Breast epithelium (tissue), 3 donors: ENCODE data around the gene GPR137B.

Source experiments
- POLR2A ChIP-seq: fragments of 450-650 bp; IDR thresholded peaks from one replicate; pipeline ENCODE4 v1.6.1; 2016; ENCODE audit warnings: antibody characterized with exemption, mild to moderate bottlenecking, moderate library complexity
- POLR2AphosphoS5 ChIP-seq, 3 donors: sonication (generic); formaldehyde crosslinking; IDR thresholded peaks; one replicate each; pipeline ENCODE4 v1.6.1; 2017; ENCODE audit warnings: antibody characterized with exemption in 3 of 3
- TF ChIP-seq, protein P1 (sequence below), 3 donors: fragments of 450-650 bp; IDR thresholded peaks; one replicate each; pipeline ENCODE4 v1.5.1; 2016 to 2017; ENCODE audit warnings: antibody characterized with exemption in 3 of 3, mild to moderate bottlenecking in 3 of 3, moderate library complexity in 3 of 3

DNA sequence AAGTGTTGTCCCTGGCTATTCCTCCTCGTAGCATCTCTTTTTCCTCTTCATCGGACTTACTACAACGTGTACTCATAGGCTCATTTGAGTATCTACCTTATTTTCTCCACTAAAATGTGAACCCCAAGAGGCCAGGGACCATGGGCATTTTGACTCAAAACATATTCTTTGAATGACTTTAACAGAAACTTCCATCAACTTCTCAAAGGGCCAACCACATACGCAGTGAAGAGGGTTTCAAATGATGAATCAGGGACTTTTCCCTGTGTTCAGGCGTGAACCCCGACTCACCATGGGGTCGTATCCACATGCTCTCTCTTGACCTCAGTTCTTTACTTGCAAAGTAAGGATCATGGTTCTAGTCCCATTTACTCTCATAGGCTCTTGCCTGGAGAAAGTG lies 20.2 kb upstream of the GPR137B start:
- no peak for TF ChIP-seq POLR2A
- TF ChIP-seq, protein P1, sequence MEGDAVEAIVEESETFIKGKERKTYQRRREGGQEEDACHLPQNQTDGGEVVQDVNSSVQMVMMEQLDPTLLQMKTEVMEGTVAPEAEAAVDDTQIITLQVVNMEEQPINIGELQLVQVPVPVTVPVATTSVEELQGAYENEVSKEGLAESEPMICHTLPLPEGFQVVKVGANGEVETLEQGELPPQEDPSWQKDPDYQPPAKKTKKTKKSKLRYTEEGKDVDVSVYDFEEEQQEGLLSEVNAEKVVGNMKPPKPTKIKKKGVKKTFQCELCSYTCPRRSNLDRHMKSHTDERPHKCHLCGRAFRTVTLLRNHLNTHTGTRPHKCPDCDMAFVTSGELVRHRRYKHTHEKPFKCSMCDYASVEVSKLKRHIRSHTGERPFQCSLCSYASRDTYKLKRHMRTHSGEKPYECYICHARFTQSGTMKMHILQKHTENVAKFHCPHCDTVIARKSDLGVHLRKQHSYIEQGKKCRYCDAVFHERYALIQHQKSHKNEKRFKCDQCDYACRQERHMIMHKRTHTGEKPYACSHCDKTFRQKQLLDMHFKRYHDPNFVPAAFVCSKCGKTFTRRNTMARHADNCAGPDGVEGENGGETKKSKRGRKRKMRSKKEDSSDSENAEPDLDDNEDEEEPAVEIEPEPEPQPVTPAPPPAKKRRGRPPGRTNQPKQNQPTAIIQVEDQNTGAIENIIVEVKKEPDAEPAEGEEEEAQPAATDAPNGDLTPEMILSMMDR (IDR thresholded peaks at IDR 0.05), result no peak
- TF ChIP-seq POLR2AphosphoS5 (IDR thresholded peaks at IDR 0.05), result no peak
